Kidney (tissue), 14 donors: Measurements from ENCODE around the gene UCK1. TPM values are rescaled to one million over a fixed set of nuclear protein-coding genes. Genes with fewer than 3 reads are reported as not detected.

Experiments used
- DNase-seq, 5 donors: peaks; one replicate each; pipeline ENCODE4 v3.0.0-alpha.2; 2013 to 2020
- FAIRE-seq: peaks from 2 replicates; lab custom pipeline; 2012; peaks lifted over from hg19 to GRCh38; lab: Jason Lieb, UNC
- H3K27ac ChIP-seq, 2 donors: one replicate each; pipeline ENCODE4 v1.7.0; 2013; ENCODE audit warnings: low read depth in 2 of 2, low read length in 2 of 2, inconsistent platforms in 1 of 2
- H3K27me3 ChIP-seq: one replicate; pipeline ENCODE4 v1.7.1; 2013; ENCODE audit warnings: low read length, inconsistent platforms; ENCODE audit not compliant: control insufficient read depth, insufficient read depth
- H3K36me3 ChIP-seq, 3 donors: one replicate each; pipeline versions ENCODE4 v1.7.0 to v1.7.1; 2013; ENCODE audit warnings: low read length in 3 of 3, control low read depth in 1 of 3, inconsistent platforms in 1 of 3; ENCODE audit not compliant: insufficient read depth in 3 of 3, control insufficient read depth in 2 of 3
- H3K4me1 ChIP-seq, 3 donors: one replicate each; pipeline versions ENCODE4 v1.7.0 to v1.7.1; 2013; ENCODE audit warnings: low read length in 3 of 3, inconsistent platforms in 1 of 3, low read depth in 1 of 3; ENCODE audit not compliant: control insufficient read depth in 2 of 3, insufficient read depth in 2 of 3
- H3K4me3 ChIP-seq, 3 donors: one replicate each; pipeline versions ENCODE4 v1.7.0 to v1.8.1; 2013; ENCODE audit warnings: low read length in 3 of 3, control low read depth in 1 of 3, inconsistent platforms in 1 of 3
- H3K9ac ChIP-seq, 3 donors: one replicate each; pipeline versions ENCODE4 v1.7.0 to v1.7.1; 2013; ENCODE audit warnings: low read length in 3 of 3, control low read depth in 1 of 3, inconsistent platforms in 1 of 3
- H3K9me3 ChIP-seq, 3 donors: one replicate each; pipeline versions ENCODE4 v1.7.0 to v1.7.1; 2013; ENCODE audit warnings: low read length in 3 of 3, control low read depth in 1 of 3, inconsistent platforms in 1 of 3; ENCODE audit not compliant: control insufficient read depth in 2 of 3, insufficient read depth in 1 of 3
- CTCF ChIP-seq: IDR thresholded peaks from 3 replicates; pipeline ENCODE4 v1.5.1; 2012; ENCODE audit warnings: mild to moderate bottlenecking, moderate library complexity, borderline replicate concordance; ENCODE audit not compliant: insufficient read depth; ENCODE audit errors: extremely low read depth
- intact Hi-C: fragments of 100-400 bp; cut with DNase I; formaldehyde crosslinking; loops from one replicate; pipeline ENCODE4 v1.11.1; 2022
- polyA plus RNA-seq: library from polyadenylated mRNA; stranded (reverse); fragments of 350-450 nt; fragmentation: Illumina TruSeq; extraction: RNeasy Lipid Tissue Mini Kit (QIAGEN cat#74804); gene quantifications from one replicate; pipeline ENCODE4 v1.2.3, GENCODE V29; 2014; ENCODE audit warnings: low read depth, low replicate concordance; ENCODE audit not compliant: insufficient read depth
- total RNA-seq: library from RNA; stranded (reverse); fragmentation: NEBNext Ultra II Directional; extraction: Animal tissue kit (Norgen Biotek cat#: 25700); gene quantifications from one replicate; pipeline ENCODE4 v1.2.1, GENCODE V29; 2021
- donor health status: control.
- donor health status: control.
- donor health status: control.
- donor health status: control.
- donor health status: control.
- donor health status: DM: yes; HTN: yes; CAD: no.
- donor health status: Normal renal cell carcinoma (clear cell type).

The UCK1 gene
- total and polyA plus RNA-seq, 2 donors from 2014 or later: 31.3 to 34.6 TPM

- intact Hi-C loops: no loop called here
- no peak for DNase-seq
These were observed 28.4 kb upstream of the UCK1 start for GRCh38 chr9:131559421-131560000.

DNA sequence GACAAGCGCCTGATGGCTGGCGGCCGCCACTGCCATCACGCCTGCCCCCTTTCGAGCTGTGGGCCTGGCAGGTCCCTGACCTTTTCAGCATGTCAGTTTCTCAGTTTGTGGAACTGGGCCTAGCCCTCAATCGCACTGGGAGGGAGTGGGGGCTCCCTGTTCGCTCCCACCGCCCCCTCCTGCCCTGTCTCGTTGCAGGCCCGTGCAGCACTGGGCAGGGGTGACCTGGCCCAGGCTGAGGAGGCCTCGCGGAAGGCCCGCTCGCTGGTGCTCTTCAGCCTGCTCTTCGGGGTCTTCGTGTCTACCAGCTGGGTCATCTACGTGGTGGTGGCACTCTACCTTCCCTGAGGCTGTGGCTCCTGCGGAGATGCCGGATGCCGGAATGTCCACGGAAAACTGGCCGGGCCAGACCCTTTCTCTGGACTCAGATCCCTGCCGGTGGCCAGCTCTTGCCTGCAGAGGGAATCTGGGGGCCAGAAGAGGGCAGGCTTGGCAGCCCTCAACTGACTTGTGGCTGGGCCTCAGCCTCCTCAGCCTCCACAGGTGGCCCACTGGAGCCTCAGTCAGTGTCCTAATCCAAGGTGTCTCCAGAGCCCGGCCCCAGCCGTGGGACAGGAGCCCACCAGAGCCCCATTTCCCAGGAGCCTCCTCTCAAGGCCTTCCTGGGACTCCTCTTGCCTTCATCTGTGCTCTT lies 26.9 kb upstream of the UCK1 start:
- intact Hi-C loops: no loop called here
- DNase-seq (no peak), FAIRE-seq (no peak)
- Histone ChIP-seq H3K4me3 (no peak overlapping the region), H3K4me1 (no peaks in the 10 kb centered on the region), H3K9ac (no peak overlapping the region), H3K27me3 (no peaks in the 10 kb centered on the region), H3K36me3 (no peaks in the 10 kb centered on the region), H3K9me3 (peaks cover 0 to 5% (median 0%) of the 10 kb centered on the region in 3 donors), H3K27ac (no peak overlapping the region)
- TF ChIP-seq CTCF: no peak

More at GRCh38 chr9:131559421-131560000, 28.4 kb upstream of the UCK1 start:
- no peak for FAIRE-seq
- no peak for TF ChIP-seq CTCF
- H3K27me3 ChIP-seq: no peaks in the 10 kb centered on the region
- peaks cover 0 to 5% (median 0%) of the 10 kb centered on the region in 3 donors for H3K9me3 ChIP-seq
- no peak overlapping the region for H3K9ac ChIP-seq
- H3K36me3 ChIP-seq: no peaks in the 10 kb centered on the region
- no peak overlapping the region for H3K4me3 ChIP-seq
- H3K27ac ChIP-seq: no peak overlapping the region
- H3K4me1 ChIP-seq: no peaks in the 10 kb centered on the region

- H3K27ac ChIP-seq: no peak overlapping the region
- H3K36me3 ChIP-seq: no peaks in the 10 kb centered on the region
- FAIRE-seq (no peak), DNase-seq (no peak)
- H3K4me1 ChIP-seq: no peaks in the 10 kb centered on the region
- no peaks in the 10 kb centered on the region for H3K27me3 ChIP-seq
- H3K9ac ChIP-seq: no peak overlapping the region
- no peak overlapping the region for H3K4me3 ChIP-seq
- TF ChIP-seq CTCF: no peak
- H3K9me3 ChIP-seq: no peaks in the 10 kb centered on the region
- intact Hi-C loops: no loop called here
These were observed 25.0 kb upstream of the UCK1 start for GRCh38 chr9:131555841-131556673.
